Measurements from ENCODE around the gene BRI3. TPM values are rescaled to one million over a fixed set of nuclear protein-coding genes. Genes with fewer than 3 reads are reported as not detected.

The BRI3 gene
- total and polyA plus RNA-seq, 9 of the 15 experiments (the other 6 are each of a cell fraction or from before 2014, with no cell fraction given), result 4.3 to 57.4 (median 18.6) TPM

- ATAC-seq (no peak), DNase-seq (ENCODE audit: extremely low read depth in 1 of 4, low spot score in 3 of 4) (no peak), FAIRE-seq (no peak)
- in situ Hi-C loops (cut with MboI), result loop anchor here (5.0 kb wide), 1 partner anchor 46 kb away; the partner anchor contains the start of gene BRI3
- Histone ChIP-seq H3K27ac (ENCODE audit: extremely low read depth, low read depth, low read length) (no peak overlapping the region), H3K36me3 (ENCODE audit: control insufficient read depth, insufficient read depth, low read length) (no peaks in the 10 kb centered on the region), H3K79me2 (ENCODE audit: control insufficient read depth, insufficient read depth, low read length) (no peaks in the 10 kb centered on the region), H3K9me1 (ENCODE audit: control insufficient read depth, insufficient read depth, low read length) (no peaks in the 10 kb centered on the region), H3K4me3 (no peak overlapping the region), H4K20me1 (replicated peaks; ENCODE audit: control insufficient read depth, insufficient read depth, low read length) (peaks cover 6% of the 10 kb centered on the region; the same call in 1 of the 2 replicates), H3K9me3 (replicated peaks; ENCODE audit: control insufficient read depth, insufficient read depth, low read depth, low read length) (no peaks in the 10 kb centered on the region), H3K9ac (ENCODE audit: insufficient read depth in 1 of 2, low read depth in 2 of 2, low read length in 2 of 2) (0 out of 4 replicates have a peak overlapping the region, but pooled peaks of 1 of the 2 experiments have one; percentile 40), H2AFZ (ENCODE audit: low read depth, low read length) (no peak overlapping the region), H3K4me1 (replicated peaks in 1 of 2; ENCODE audit: control insufficient read depth in 2 of 2, insufficient read depth in 2 of 2, low read length in 2 of 2) (peaks cover 0 to 29% of the 10 kb centered on the region in 2 experiments; a peak in 1 of 5 replicates), H3K4me2 (ENCODE audit: insufficient read depth, low read length) (no peak overlapping the region), H3K27me3 (ENCODE audit: control insufficient read depth in 2 of 2, insufficient read depth in 2 of 2, low read length in 2 of 2) (peaks cover 4 to 24% of the 10 kb centered on the region in 2 experiments; a peak in 3 of 5 replicates)
- intact Hi-C loops (cut with micrococcal nuclease), result no loop called here
- ChIA-PET POLR2A (interaction anchor here (1.0 to 1.8 kb wide), 2 partner anchors 19 to 49 kb away, joined by 3 to 8 read pairs; no protein-coding TSS in a partner anchor), CTCF (ENCODE audit: low intra/inter-chr PET ratio) (no interaction called here)
- 34% methylated on average over 11 of the region's 11 CpGs for WGBS (ENCODE audit: insufficient coverage, low coverage, missing lambda C conversion rate)
- BruUV-seq (replicated peaks), result no TSS peak
- TF ChIP-seq, protein P1, sequence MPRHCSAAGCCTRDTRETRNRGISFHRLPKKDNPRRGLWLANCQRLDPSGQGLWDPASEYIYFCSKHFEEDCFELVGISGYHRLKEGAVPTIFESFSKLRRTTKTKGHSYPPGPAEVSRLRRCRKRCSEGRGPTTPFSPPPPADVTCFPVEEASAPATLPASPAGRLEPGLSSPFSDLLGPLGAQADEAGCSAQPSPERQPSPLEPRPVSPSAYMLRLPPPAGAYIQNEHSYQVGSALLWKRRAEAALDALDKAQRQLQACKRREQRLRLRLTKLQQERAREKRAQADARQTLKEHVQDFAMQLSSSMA (CRISPR knock-in tag; IDR thresholded peaks at IDR 0.05), result no peak
- TF ChIP-seq ZBTB26 (CRISPR knock-in tag; IDR thresholded peaks at IDR 0.05), result no peak
- no peak for TF ChIP-seq RAD51 (IDR thresholded peaks at IDR 0.05; ENCODE audit: borderline replicate concordance, low read depth)
- TF ChIP-seq HMGN3 (IDR thresholded peaks at IDR 0.05; ENCODE audit: borderline replicate concordance, extremely low read depth, insufficient read length, low read depth, low read length), result no peak
- no peak for TF ChIP-seq SRSF3 (IDR thresholded peaks at IDR 0.05; ENCODE audit: insufficient read depth, low read length)
- no peak for TF ChIP-seq ZNF584 (CRISPR knock-in tag; IDR thresholded peaks at IDR 0.05; ENCODE audit: low read depth)
- no peak for TF ChIP-seq PHF21A (IDR thresholded peaks at IDR 0.05; ENCODE audit: borderline replicate concordance, low read depth)
- no peak for TF ChIP-seq FOXM1 (IDR thresholded peaks at IDR 0.05; ENCODE audit: low read depth)
- no peak for TF ChIP-seq FOXM1 (CRISPR knock-in tag; IDR thresholded peaks at IDR 0.05; ENCODE audit: low read depth)
- no peak for TF ChIP-seq ZNF76 (CRISPR knock-in tag; IDR thresholded peaks at IDR 0.05; ENCODE audit: borderline replicate concordance)
- TF ChIP-seq ZNF24 (IDR thresholded peaks at IDR 0.05), result no peak
- no peak for TF ChIP-seq HINFP (tag; conservative IDR thresholded peaks at IDR 0.05; ENCODE audit: low read depth)
- no peak for TF ChIP-seq RERE (CRISPR knock-in tag; IDR thresholded peaks at IDR 0.05; ENCODE audit: borderline replicate concordance)
- no peak for TF ChIP-seq NFYB (IDR thresholded peaks at IDR 0.05; ENCODE audit: extremely low read depth, insufficient read length)
Measured at GRCh38 chr7:98235901-98236300, 45.6 kb upstream of the BRI3 start.
